CD4-positive, alpha-beta T cell treated with Interleukin-17A for 1 hour (primary cell): ENCODE results near the gene SALL2.

Experiments
- DNase-seq: peaks from one replicate; pipeline ENCODE4 v3.0.0-alpha.2; 2020

The SALL2 gene

DNA sequence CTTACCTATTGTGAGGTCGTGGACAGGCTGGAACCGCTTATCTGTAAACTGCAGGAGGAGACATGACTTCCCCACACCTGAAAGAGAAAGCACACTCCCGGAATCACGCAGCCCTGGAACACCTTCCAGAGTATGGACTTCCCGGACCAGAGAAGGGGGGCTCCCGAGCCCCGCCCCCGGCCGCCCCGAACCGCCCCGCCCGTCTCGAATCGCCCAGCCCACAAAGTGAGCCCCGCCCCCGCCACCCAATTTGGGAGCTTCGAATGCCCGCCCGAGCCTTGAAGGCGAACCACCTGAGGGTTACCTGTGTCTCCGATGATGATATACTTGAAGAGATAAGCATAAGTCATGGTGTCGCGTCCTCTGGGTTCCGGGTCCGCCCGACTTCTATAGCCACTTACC, 49.6 kb downstream of the SALL2 start:
- DNase-seq: no peak

DNA sequence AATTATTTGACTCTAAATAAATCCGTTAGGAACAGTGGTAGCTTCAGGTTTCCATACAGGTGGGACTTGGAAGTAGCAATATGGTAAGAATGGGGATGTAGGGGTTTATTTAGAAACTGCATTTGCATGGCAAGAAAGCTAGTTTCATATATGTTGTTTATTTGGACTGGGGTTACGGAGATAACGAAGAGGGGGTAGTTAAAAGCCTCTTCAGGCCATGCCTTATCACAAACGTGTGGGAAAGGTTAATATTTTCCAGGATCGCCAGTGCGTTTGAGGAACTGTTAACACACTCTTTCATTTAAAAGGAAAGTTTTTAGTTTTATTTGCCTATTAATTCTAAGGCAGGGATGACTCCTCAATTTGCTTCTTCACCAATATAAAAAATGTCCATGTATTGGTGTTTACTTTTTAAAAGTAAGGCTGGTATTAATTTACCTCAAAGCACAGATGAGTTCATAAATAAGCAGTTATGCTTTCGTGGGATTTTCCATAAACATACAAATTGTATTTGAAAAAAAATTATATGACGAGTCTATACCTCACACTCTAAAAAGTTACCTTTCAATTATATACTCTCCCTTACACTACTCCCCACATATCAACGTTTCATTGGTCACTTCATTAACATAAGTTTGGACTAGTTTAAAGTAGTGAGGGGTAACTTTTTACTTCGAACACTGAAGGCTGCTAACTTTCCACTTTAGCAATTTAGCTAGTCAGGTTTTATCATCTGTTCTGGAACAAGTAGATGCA, 50.2 kb downstream of the SALL2 start:
- no peak for DNase-seq
